SK-N-SH treated with all-trans-retinoic acid at 6 μM for 48 hours (cell line): Measurements from ENCODE around the gene GRK2.

ENCODE experiments used
- ATAC-seq: fragments of 200-7000 bp; cut with Tn5 transposase; 3 replicates; pipeline ENCODE4 v1.9.1; 2020; ENCODE audit warnings: mild to moderate bottlenecking, moderate library complexity
- ARNTL ChIP-seq: fragments of 450-650 bp; formaldehyde crosslinking; IDR thresholded peaks from 2 replicates; pipeline ENCODE4 v1.5.0; 2020; ENCODE audit warnings: low read depth, mild to moderate bottlenecking, moderate library complexity, borderline replicate concordance
- BACH2 ChIP-seq: fragments of 250-450 bp; sonication (Bioruptor Pico); IDR thresholded peaks from 2 replicates; pipeline ENCODE4 v1.9.0; 2021; ENCODE audit warnings: mild to moderate bottlenecking, borderline replicate concordance
- CREB5 ChIP-seq: fragments of 250-450 bp; sonication (Bioruptor Pico); IDR thresholded peaks from 2 replicates; pipeline ENCODE4 v1.5.1; 2020; ENCODE audit warnings: low read depth, mild to moderate bottlenecking, moderate library complexity
- CSDC2 ChIP-seq: fragments of 250-450 bp; sonication (Bioruptor Pico); IDR thresholded peaks from 2 replicates; pipeline ENCODE4 v1.5.0; 2020; ENCODE audit warnings: mild to moderate bottlenecking, moderate library complexity
- CSRNP3 ChIP-seq: fragments of 250-450 bp; sonication (Bioruptor Pico); IDR thresholded peaks from 2 replicates; pipeline ENCODE4 v1.5.1; 2021; ENCODE audit warnings: mild to moderate bottlenecking, moderate library complexity
- ESRRG ChIP-seq: fragments of 250-450 bp; sonication (Bioruptor Pico); IDR thresholded peaks from 2 replicates; pipeline ENCODE4 v1.6.1; 2021; ENCODE audit warnings: mild to moderate bottlenecking
- GLIS3 ChIP-seq: fragments of 250-450 bp; sonication (Bioruptor Pico); IDR thresholded peaks from 2 replicates; pipeline ENCODE4 v1.5.0; 2020; ENCODE audit warnings: mild to moderate bottlenecking, moderate library complexity
- ISL1 ChIP-seq: fragments of 250-450 bp; sonication (Bioruptor Pico); IDR thresholded peaks from 2 replicates; pipeline ENCODE4 v2.1.2; 2022; ENCODE audit warnings: mild to moderate bottlenecking, moderate library complexity
- PATZ1 ChIP-seq: fragments of 250-450 bp; sonication (Bioruptor Pico); IDR thresholded peaks from 2 replicates; pipeline ENCODE4 v1.8.0; 2020; ENCODE audit warnings: mild to moderate bottlenecking, moderate library complexity, borderline replicate concordance
- POU6F1 ChIP-seq: fragments of 250-450 bp; sonication (Bioruptor Pico); IDR thresholded peaks from 2 replicates; pipeline ENCODE4 v1.8.0; 2021; ENCODE audit warnings: low read depth, mild to moderate bottlenecking, moderate library complexity, borderline replicate concordance
- PPARA ChIP-seq: fragments of 250-450 bp; sonication (Bioruptor Pico); IDR thresholded peaks from 2 replicates; pipeline ENCODE4 v1.5.0; 2020; ENCODE audit warnings: mild to moderate bottlenecking, borderline replicate concordance
- RARB ChIP-seq: fragments of 250-450 bp; sonication (Bioruptor Pico); IDR thresholded peaks from 2 replicates; pipeline ENCODE4 v1.8.0; 2021; ENCODE audit warnings: mild to moderate bottlenecking, moderate library complexity
- SNAI2 ChIP-seq: fragments of 250-450 bp; sonication (Bioruptor Pico); IDR thresholded peaks from 2 replicates; pipeline ENCODE4 v1.5.0; 2020; ENCODE audit warnings: mild to moderate bottlenecking, moderate library complexity
- TCF4 ChIP-seq: fragments of 250-450 bp; sonication (Bioruptor Pico); IDR thresholded peaks from 2 replicates; pipeline ENCODE4 v1.8.0; 2021; ENCODE audit warnings: mild to moderate bottlenecking, moderate library complexity, borderline replicate concordance
- TOX ChIP-seq: fragments of 250-450 bp; sonication (Bioruptor Pico); IDR thresholded peaks from 2 replicates; pipeline ENCODE4 v1.8.0; 2021; ENCODE audit warnings: mild to moderate bottlenecking, moderate library complexity, borderline replicate concordance
- TSHZ2 ChIP-seq: fragments of 250-450 bp; sonication (Bioruptor Pico); IDR thresholded peaks from 2 replicates; pipeline ENCODE4 v1.5.0; 2020; ENCODE audit warnings: mild to moderate bottlenecking, moderate library complexity
- ZC3H10 ChIP-seq: fragments of 250-450 bp; sonication (Bioruptor Pico); IDR thresholded peaks from 2 replicates; pipeline ENCODE4 v1.5.1; 2021; ENCODE audit warnings: mild to moderate bottlenecking, moderate library complexity
- ZFP3 ChIP-seq: fragments of 250-450 bp; sonication (Bioruptor Pico); IDR thresholded peaks from 2 replicates; pipeline ENCODE4 v1.5.0; 2020; ENCODE audit warnings: mild to moderate bottlenecking, moderate library complexity
- ZFP30 ChIP-seq: fragments of 450-650 bp; formaldehyde crosslinking; IDR thresholded peaks from 2 replicates; pipeline ENCODE4 v1.5.0; 2022; ENCODE audit warnings: mild to moderate bottlenecking, moderate library complexity
- ZNF565 ChIP-seq: fragments of 450-650 bp; formaldehyde crosslinking; conservative IDR thresholded peaks from 2 replicates; pipeline ENCODE4 v1.5.0; 2020; ENCODE audit warnings: low read depth, mild to moderate bottlenecking, moderate library complexity
- ZNF70 ChIP-seq: fragments of 450-650 bp; formaldehyde crosslinking; IDR thresholded peaks from 2 replicates; pipeline ENCODE4 v1.5.0; 2020; ENCODE audit warnings: mild to moderate bottlenecking, moderate library complexity
- ZNF8 ChIP-seq: fragments of 450-650 bp; formaldehyde crosslinking; IDR thresholded peaks from 2 replicates; pipeline ENCODE4 v1.5.0; 2020; ENCODE audit warnings: mild to moderate bottlenecking, moderate library complexity

GRK2 gene

GRCh38 chr11:67311051-67311555, 44.8 kb downstream of the GRK2 start:
- ATAC-seq, result no peak
- TF ChIP-seq CSRNP3 (no peak), ZFP3 (CRISPR knock-in tag) (no peak), ZNF8 (no peak), ZNF70 (no peak), ZNF565 (no peak), PPARA (CRISPR knock-in tag) (no peak), PATZ1 (CRISPR knock-in tag) (no peak), ESRRG (no peak), ISL1 (CRISPR knock-in tag) (no peak), ARNTL (CRISPR knock-in tag) (no peak), TCF4 (CRISPR knock-in tag) (no peak), GLIS3 (CRISPR knock-in tag) (no peak)

GRCh38 chr11:67311556-67312082, 45.3 kb downstream of the GRK2 start:
- TF ChIP-seq CREB5 (CRISPR knock-in tag) (no peak), ZFP30 (no peak), ZC3H10 (CRISPR knock-in tag) (no peak), ZNF8 (no peak)
- peak; percentile 12; the same call in 1 of the 3 replicates for ATAC-seq

GRCh38 chr11:67312187-67313021, 46.1 kb downstream of the GRK2 start:
- no peak for ATAC-seq
- TF ChIP-seq ZNF8 (no peak), TOX (CRISPR knock-in tag) (no peak), CREB5 (CRISPR knock-in tag) (no peak), CSDC2 (no peak), RARB (CRISPR knock-in tag) (no peak), ARNTL (CRISPR knock-in tag) (no peak), ZC3H10 (CRISPR knock-in tag) (no peak), ESRRG (no peak), ISL1 (CRISPR knock-in tag) (no peak), BACH2 (CRISPR knock-in tag) (no peak), TCF4 (CRISPR knock-in tag) (no peak), SNAI2 (CRISPR knock-in tag) (no peak), ZFP30 (no peak), ZNF70 (no peak), PPARA (CRISPR knock-in tag) (no peak), POU6F1 (CRISPR knock-in tag) (no peak), TSHZ2 (CRISPR knock-in tag) (no peak), CSRNP3 (no peak)
- TF ChIP-seq, all 23 proteins: peak for 0
